GM21423 (cell line): ENCODE results near the gene IGF1.
"Not testable (repeated sequence)": the region's sequence is repeated elsewhere in the genome, so short reads cannot be mapped to it uniquely, and the experiment has no call there.

Source experiments
- ATAC-seq: cut with Tn5 transposase; IDR thresholded peaks from one replicate; pipeline ENCODE4 v1.9.1; 2021; ENCODE audit warnings: mild to moderate bottlenecking, moderate library complexity; ENCODE audit not compliant: unreplicated experiment

IGF1 gene

DNA sequence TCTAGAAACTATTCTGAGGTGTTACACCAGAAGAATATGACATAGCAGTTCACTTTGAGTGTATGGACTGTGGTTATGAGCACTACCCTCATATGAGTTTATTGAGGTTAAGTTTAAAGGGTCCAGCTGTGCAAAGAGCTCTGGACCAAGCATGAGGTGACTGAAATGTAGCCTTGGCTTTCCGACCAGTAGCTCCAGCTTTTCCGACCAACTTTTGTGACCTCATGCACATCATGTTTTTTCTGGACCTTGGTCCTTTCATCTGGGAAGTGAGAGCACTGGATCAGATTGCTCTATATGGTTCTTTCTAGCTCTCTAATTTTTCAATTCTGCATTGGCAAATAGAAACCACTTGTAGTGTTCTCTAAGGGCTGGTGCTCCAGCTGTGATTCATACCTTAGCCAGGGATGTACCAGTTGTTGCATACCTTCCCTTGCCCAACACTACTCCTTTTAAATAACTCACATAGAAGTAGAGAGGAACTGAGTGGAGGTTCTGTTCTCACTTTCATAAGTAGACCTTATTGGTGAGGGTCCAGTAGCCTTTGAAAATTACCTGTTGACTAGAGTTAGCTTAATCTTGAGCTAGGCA is 16.6 kb downstream of the IGF1 start:
- ATAC-seq = no peak

DNA sequence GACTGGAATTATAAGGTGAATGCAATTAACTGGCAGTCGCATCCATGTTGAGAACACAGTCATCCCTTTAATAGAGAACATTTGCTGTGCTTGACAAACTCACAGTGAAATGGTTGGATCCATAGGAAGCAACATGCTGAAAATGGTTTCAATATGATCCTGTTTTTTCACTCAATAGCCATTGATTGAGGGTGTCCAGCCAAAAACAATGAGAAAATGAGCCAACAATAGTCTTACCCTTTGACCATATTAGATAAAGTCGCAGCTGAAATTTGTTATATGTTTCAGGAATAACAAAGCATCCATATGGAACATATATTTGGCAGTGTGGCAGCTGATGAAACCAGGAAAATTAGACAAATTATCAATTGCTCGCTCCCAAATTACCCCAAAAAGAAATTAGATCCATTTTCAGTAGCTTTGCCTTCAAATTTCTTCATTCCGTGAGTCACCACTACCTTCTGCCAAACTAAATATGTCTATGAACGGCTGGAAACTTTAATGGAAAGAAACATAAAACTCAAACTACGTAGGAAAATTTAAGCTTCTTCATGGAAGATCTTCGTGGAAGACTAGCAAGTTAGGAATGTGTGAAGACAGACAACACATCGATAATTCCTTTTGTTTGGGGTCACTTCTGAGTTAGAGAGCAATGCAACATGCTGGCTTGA is 17.4 kb downstream of the IGF1 start:
- ATAC-seq = no peak

GRCh38 chr12:102462386-102462785 is 18.0 kb downstream of the IGF1 start:
- no peak for ATAC-seq

GRCh38 chr12:102461501-102461900 is 18.9 kb downstream of the IGF1 start:
- no peak for ATAC-seq

DNA sequence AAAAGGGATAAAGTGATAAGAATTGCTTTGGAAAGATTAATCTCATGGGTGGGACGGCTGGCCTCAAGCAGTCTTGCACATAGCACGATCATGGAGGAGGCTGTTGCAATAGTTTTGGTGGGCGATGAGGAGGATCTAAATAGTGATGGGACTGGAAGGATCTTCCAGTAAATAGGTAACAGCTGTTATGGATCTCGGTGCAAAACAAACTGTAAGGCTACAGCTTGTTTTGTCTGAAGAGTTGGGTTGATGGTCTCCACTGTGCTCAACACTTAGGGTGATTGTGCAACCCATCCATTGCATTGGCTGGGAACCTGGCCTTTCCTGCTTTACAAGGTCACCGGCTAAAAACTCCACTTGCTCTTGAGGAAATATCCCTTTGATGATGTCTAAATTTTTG is 21.0 kb downstream of the IGF1 start:
- ATAC-seq = no peak

GRCh38 chr12:102454808-102455760 is 25.3 kb downstream of the IGF1 start:
- no peak for ATAC-seq

- no peak for ATAC-seq
Observed at GRCh38 chr12:102454330-102454729, 26.0 kb downstream of the IGF1 start.

GRCh38 chr12:102452605-102453004 is 27.8 kb downstream of the IGF1 start:
- ATAC-seq = no peak

DNA sequence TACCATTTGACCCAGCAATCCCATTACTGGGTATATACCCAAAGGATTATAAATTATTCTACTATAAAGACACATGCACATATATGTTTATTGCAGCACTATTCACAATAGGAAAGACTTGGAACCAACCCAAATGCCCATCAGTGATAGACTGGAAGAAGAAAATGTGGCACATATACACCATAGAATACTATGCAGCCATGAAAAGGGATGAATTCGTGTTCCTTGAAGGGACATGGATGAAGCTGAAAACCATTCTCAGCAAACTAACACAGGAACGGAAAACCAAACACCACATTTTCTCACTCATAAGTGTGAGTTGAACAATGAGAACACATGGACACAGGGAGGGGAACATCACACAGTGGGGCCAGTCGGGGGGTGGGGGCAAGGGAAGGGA is 31.3 kb downstream of the IGF1 start:
- not testable (repeated sequence) for ATAC-seq

GRCh38 chr12:102447426-102447825 is 32.9 kb downstream of the IGF1 start:
- ATAC-seq = not testable (repeated sequence)

GRCh38 chr12:102444707-102445106 is 35.7 kb downstream of the IGF1 start:
- ATAC-seq = no peak

DNA sequence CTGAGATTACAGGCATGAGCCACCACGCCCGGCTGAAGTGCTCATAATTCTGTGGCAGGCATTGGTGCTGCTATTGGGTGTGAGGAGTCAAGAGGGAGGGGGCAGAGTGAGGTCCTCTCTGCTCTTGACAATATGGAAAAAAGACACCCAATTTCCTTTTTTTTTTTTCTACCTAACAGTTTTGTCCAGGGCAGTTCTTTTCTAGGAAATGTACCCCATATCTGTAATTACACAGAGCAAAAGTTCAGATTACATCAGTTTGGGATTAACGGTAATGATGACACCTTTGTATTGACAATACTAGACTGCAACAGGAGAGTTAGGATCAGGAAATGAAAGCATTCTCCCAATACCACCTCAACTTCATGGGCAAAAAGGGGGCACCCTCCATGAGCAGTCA is 36.3 kb downstream of the IGF1 start:
- no peak for ATAC-seq

GRCh38 chr12:102441077-102441596 is 39.2 kb downstream of the IGF1 start:
- ATAC-seq = no peak

GRCh38 chr12:102439426-102440405 is 40.6 kb downstream of the IGF1 start:
- ATAC-seq = no peak

- ATAC-seq = no peak
Observed at GRCh38 chr12:102438827-102439210, 41.5 kb downstream of the IGF1 start.

DNA sequence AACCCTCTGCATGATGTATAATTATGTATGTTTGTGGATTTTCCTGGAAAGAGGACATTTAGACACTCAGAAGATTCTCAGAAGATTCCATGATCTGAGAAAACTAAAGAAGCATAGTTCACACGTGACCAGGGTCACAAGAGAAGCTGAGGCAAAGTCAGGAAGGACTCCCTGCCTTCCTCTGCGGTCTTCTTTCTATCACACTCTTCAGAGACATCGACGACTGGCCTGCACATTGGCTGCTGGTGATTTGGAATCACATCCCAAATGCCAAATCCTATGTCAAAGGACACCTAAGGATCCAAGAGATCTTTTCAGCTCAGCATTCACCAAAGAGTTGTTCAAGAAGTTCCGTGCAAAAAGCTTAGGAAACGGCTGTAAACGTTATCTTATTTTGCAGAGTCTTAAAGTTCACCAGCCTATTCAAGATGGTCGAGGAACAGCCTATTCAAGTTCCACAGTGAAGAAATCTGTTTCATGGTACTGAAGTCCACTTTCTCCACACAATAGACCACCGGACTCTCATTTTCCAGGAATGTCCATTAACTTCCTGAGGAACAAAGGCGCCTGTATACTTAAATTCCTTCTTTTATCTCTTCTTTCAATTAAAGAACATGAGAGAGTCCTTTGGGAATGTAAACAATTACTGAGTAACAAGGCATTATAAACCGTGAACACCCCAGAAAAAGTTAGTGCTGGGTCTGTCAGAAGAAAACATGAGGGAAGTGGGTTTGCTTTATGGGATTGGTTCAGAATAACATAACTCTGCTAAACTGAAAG is 42.1 kb downstream of the IGF1 start:
- ATAC-seq = no peak

DNA sequence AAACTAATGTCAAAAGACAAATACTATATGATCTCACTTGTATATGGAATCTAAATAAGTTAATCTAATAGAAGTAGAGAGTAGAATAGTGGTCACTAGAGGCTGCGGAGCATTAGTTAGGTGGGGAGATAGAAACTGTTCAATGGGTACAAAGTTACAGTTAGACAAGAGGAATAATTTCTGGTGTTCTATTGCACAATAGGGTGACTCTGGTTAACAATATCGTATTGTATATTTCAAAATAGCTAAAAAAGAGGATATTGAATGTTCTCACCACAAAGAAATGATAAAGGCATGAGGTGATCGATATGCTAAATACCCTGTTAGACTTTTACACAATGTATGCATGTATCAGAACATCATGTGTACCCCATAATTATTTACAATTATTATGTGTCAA is 42.9 kb downstream of the IGF1 start:
- ATAC-seq = no peak

GRCh38 chr12:102436867-102437266 is 43.5 kb downstream of the IGF1 start:
- no peak for ATAC-seq

DNA sequence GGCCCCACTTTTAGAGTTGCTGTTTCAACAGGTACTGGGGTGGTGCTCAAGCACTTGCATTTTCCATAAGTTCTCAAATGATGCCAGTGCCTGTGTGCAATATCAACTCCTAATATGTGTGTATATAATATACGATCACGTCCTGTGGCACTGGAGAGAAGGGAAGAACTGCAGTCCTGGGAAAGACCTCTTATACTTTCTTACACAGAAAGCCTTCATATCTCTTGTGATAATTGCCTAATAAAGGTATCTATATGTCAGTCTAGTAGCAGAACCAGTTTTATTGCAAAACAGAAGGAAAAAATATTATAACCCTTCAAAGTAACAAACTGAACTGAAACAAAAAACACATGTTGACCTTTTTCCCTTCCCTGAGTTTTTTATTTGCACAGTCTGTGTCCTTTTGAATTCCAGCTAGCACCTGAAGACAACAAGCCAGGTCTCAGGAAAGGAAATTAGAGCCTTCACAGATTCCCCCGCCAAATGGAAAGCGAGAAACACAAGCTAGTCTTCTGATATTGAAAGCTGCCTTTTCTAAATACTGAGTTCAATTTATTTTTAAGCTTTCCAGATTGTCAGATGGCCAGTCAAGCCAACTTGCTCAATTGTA is 44.4 kb downstream of the IGF1 start:
- ATAC-seq = no peak
